Fibroblast of lung (primary cell): ENCODE data around the gene MTRR. TPM values are rescaled to one million over a fixed set of nuclear protein-coding genes. Genes with fewer than 3 reads are reported as not detected.

Experiments
- DNase-seq, 2 donors: peaks; one replicate each; pipeline versions ENCODE4 v3.0.0 to v3.0.0-alpha.2; 2010; ENCODE audit warnings: low read depth in 2 of 2
- H2AFZ ChIP-seq: 2 replicates; pipeline ENCODE4 v1.5.1; 2012; ENCODE audit warnings: low read length, control low read depth, inconsistent platforms
- H3K27ac ChIP-seq: 2 replicates; pipeline ENCODE4 v1.5.1; 2011; ENCODE audit warnings: low read length, control low read depth; ENCODE audit not compliant: insufficient read depth
- H3K27me3 ChIP-seq: 2 replicates; pipeline ENCODE4 v1.5.1; 2011; ENCODE audit warnings: mild to moderate bottlenecking, low read length; ENCODE audit not compliant: control insufficient read depth, insufficient read depth
- H3K36me3 ChIP-seq: 2 replicates; pipeline ENCODE4 v1.5.1; 2011; ENCODE audit warnings: low read length; ENCODE audit not compliant: control insufficient read depth, insufficient read depth
- H3K4me1 ChIP-seq: 2 replicates; pipeline ENCODE4 v1.5.1; 2011; ENCODE audit warnings: low read length; ENCODE audit not compliant: control insufficient read depth, insufficient read depth; ENCODE audit errors: extremely low read depth
- H3K4me2 ChIP-seq: 2 replicates; pipeline ENCODE4 v1.5.1; 2011; ENCODE audit warnings: low read length, control low read depth; ENCODE audit not compliant: insufficient read depth; ENCODE audit errors: extremely low read depth
- H3K4me3 ChIP-seq, 4 experiments: fragments of 200-600 bp in 1 of 4; sonication (generic) in 1 of 4; replicated peaks in 1 of 4; 2 replicates each; pipeline ENCODE4 v1.5.1; 2011 to 2016; ENCODE audit warnings: low read length in 4 of 4, low read depth in 3 of 4, mild to moderate bottlenecking in 3 of 4, control low read depth in 2 of 4, inconsistent platforms in 1 of 4, mixed read lengths in 1 of 4; ENCODE audit not compliant: insufficient read depth in 1 of 4; ENCODE audit errors: control extremely low read depth in 1 of 4
- H3K79me2 ChIP-seq: 2 replicates; pipeline ENCODE4 v1.5.1; 2012; ENCODE audit warnings: mild to moderate bottlenecking, low read length, inconsistent platforms; ENCODE audit not compliant: control insufficient read depth, insufficient read depth
- H3K9ac ChIP-seq: 2 replicates; pipeline ENCODE4 v1.5.1; 2011; ENCODE audit warnings: mild to moderate bottlenecking, low read length, control low read depth; ENCODE audit not compliant: insufficient read depth
- H3K9me3 ChIP-seq: 2 replicates; pipeline ENCODE4 v1.5.1; 2012; ENCODE audit warnings: low read depth, low read length; ENCODE audit not compliant: control insufficient read depth, insufficient read depth
- H4K20me1 ChIP-seq: 2 replicates; pipeline ENCODE4 v1.5.1; 2011; ENCODE audit warnings: low read length; ENCODE audit not compliant: control insufficient read depth, insufficient read depth; ENCODE audit errors: extremely low read depth
- EZH2 ChIP-seq: IDR thresholded peaks from 2 replicates; pipeline ENCODE4 v1.5.1; 2012; ENCODE audit warnings: low read length, control low read depth, mild to moderate bottlenecking; ENCODE audit errors: missing control alignments
- polyA plus RNA-seq, 2 donors: library from polyadenylated mRNA; depleted of rRNA in 1 of 2; stranded (reverse) in 1 of 2; unstranded in 1 of 2; fragments of >200 nt; gene quantifications; 2 replicates each; pipeline ENCODE4 v1.2.1, GENCODE V29; 2011 to 2012; ENCODE audit warnings: missing spikeins in 1 of 2
- total RNA-seq: library from RNA; depleted of rRNA; stranded (reverse); fragments of >200 nt; gene quantifications from 2 replicates; pipeline ENCODE4 v1.2.1, GENCODE V29; 2014
- TF ChIP-seq, protein P1 (sequence below), 2 donors: IDR thresholded peaks in 1 of 2; conservative IDR thresholded peaks in 1 of 2; 1 replicate in 1 of 2; 2 replicates in 1 of 2; pipeline ENCODE4 v1.5.1; 2011 to 2012; ENCODE audit warnings: low read length in 2 of 2, control low read depth in 1 of 2, inconsistent platforms in 1 of 2, low read depth in 1 of 2, mild to moderate bottlenecking in 1 of 2

The MTRR gene
- total and polyA plus RNA-seq, 2 donors (not counting 1 experiment from before 2014, with no cell fraction given), result 19.0 to 45.1 TPM

DNA sequence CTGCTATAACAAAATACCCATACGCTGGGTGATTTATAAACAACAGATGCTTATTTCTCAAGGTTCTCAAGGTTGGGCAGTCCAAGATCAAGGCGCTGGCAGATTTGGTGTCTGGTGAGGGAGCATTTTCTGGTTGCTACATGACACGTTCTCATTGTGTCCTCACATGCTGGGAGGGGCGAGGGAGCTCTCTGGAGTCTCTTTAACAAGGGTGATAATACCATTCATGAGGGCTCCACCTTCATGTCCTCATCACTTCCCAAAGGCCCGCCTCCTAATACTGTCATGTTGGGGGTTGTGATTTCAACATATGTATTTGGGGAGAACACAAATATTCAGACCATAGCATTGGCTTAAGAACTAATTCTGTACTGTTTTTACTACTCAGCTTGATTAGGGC is 22.6 kb upstream of the MTRR start:
- H3K4me2 ChIP-seq, result no peak overlapping the region
- TF ChIP-seq EZH2, result no peak
- H4K20me1 ChIP-seq, result no peaks in the 10 kb centered on the region
- H3K27me3 ChIP-seq, result peaks cover 23% of the 10 kb centered on the region
- H3K4me3 ChIP-seq, result no peak overlapping the region
- no peaks in the 10 kb centered on the region for H3K9me3 ChIP-seq
- no peak overlapping the region for H3K9ac ChIP-seq
- DNase-seq, result no peak
- no peak overlapping the region for H2AFZ ChIP-seq
- no peaks in the 10 kb centered on the region for H3K4me1 ChIP-seq
- no peaks in the 10 kb centered on the region for H3K79me2 ChIP-seq
- no peak overlapping the region for H3K27ac ChIP-seq
- H3K36me3 ChIP-seq, result no peaks in the 10 kb centered on the region

DNA sequence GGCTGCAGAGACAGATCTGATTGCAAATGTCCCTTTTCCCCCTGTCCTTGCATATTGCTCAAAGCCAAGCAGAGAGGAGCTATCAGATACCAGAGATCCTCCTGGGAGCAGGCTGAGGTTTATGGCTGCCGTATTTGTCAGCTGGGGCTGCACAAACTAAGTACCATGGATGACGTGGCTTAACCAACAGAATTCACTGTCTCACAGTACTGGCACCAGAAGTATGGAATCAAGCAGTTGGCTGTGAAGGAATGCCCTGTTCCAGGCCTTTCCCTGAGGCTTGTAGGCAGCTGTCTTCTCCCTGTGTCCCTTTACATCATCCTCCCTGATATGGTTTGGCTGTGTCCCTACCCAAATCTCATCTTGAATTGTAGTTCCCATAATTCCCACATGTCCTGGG is 20.7 kb upstream of the MTRR start:
- Histone ChIP-seq H2AFZ (no peak overlapping the region), H3K36me3 (no peaks in the 10 kb centered on the region), H3K4me3 (no peak overlapping the region), H3K9ac (no peak overlapping the region), H4K20me1 (no peaks in the 10 kb centered on the region), H3K4me2 (no peak overlapping the region), H3K9me3 (no peaks in the 10 kb centered on the region), H3K79me2 (no peaks in the 10 kb centered on the region), H3K4me1 (no peaks in the 10 kb centered on the region), H3K27ac (no peak overlapping the region), H3K27me3 (peaks cover 25% of the 10 kb centered on the region)
- TF ChIP-seq EZH2, result peak; percentile 18
- TF ChIP-seq, protein P1, sequence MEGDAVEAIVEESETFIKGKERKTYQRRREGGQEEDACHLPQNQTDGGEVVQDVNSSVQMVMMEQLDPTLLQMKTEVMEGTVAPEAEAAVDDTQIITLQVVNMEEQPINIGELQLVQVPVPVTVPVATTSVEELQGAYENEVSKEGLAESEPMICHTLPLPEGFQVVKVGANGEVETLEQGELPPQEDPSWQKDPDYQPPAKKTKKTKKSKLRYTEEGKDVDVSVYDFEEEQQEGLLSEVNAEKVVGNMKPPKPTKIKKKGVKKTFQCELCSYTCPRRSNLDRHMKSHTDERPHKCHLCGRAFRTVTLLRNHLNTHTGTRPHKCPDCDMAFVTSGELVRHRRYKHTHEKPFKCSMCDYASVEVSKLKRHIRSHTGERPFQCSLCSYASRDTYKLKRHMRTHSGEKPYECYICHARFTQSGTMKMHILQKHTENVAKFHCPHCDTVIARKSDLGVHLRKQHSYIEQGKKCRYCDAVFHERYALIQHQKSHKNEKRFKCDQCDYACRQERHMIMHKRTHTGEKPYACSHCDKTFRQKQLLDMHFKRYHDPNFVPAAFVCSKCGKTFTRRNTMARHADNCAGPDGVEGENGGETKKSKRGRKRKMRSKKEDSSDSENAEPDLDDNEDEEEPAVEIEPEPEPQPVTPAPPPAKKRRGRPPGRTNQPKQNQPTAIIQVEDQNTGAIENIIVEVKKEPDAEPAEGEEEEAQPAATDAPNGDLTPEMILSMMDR (conservative IDR thresholded peaks at IDR 0.05 in 1 of 2, IDR thresholded peaks at IDR 0.05 in 1 of 2; ENCODE audit: low read depth in 1 of 2, low read length in 2 of 2), result no peak
- no peak for DNase-seq

DNA sequence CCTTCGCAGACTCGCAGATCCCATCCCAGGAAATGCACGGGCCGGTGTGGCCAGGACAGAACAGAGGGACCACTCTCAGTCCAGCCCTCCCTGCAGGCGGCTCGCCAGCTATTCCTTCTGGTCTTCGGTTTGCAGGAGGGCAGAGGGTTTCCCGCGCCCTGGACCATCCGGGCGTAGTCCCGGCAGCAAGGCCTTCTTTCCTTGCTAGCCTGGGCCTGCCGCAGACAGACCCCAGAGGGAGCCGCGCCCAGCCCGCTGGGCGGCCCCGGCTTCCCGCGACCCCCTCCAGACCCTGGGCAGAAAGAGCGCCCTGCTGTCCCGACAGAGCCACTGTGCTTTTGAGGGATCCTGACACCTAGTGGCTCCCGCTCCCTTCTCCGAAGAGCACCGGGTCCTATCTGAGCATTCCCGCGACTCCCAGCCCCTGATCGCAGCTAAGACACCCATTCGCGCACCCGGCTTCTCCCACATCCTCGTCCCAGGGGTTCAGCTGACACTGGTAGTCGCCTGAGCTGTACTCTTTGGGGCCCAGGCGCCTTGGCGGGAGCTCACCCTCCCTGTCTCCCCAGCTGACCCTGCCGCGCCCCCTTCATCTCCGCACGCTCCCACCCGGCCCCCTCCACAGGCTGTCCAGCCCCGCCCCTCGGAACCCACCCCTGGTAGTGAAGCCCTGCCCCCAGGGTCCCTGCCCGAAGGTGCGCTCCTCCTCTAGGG is 19.1 kb upstream of the MTRR start:
- Histone ChIP-seq H3K9me3 (no peaks in the 10 kb centered on the region), H3K4me3 (peak overlapping the region in 2 of 4 experiments; percentile 31 to 41), H3K27me3 (peaks cover 25% of the 10 kb centered on the region), H3K36me3 (no peaks in the 10 kb centered on the region), H3K79me2 (no peaks in the 10 kb centered on the region), H3K9ac (no peak overlapping the region), H4K20me1 (no peaks in the 10 kb centered on the region), H3K4me2 (peak overlapping the region; percentile 35), H3K27ac (no peak overlapping the region), H2AFZ (no peak overlapping the region), H3K4me1 (no peaks in the 10 kb centered on the region)
- TF ChIP-seq, protein P1 (conservative IDR thresholded peaks at IDR 0.05 in 1 of 2, IDR thresholded peaks at IDR 0.05 in 1 of 2; ENCODE audit: low read depth in 1 of 2, low read length in 2 of 2), result peak; percentile 0 to 21
- peak; percentile 91 for TF ChIP-seq EZH2
- no peak for DNase-seq
